Mesenchymal stem cell (in vitro differentiated cells and primary cell): ENCODE results near the gene RABGGTB.
"Not testable (repeated sequence)": the region's sequence is repeated elsewhere in the genome, so short reads cannot be mapped to it uniquely, and the experiment has no call there.

Experiments used
- DNase-seq: peaks from one replicate; pipeline ENCODE4 v3.0.0-alpha.2; 2013
- H2AFZ ChIP-seq: one replicate; pipeline ENCODE4 v1.6.1; 2013; ENCODE audit warnings: low read depth, mild to moderate bottlenecking, control low read depth, inconsistent platforms, low read length, moderate library complexity
- H2AK5ac ChIP-seq: 2 replicates; pipeline ENCODE4 v1.6.1; 2013; ENCODE audit warnings: low read length, moderate library complexity, mild to moderate bottlenecking, inconsistent platforms; ENCODE audit not compliant: severe bottlenecking
- H2BK120ac ChIP-seq: one replicate; pipeline ENCODE4 v1.6.1; 2013; ENCODE audit warnings: low read depth, mild to moderate bottlenecking, inconsistent platforms, low read length, moderate library complexity
- H2BK12ac ChIP-seq, 2 experiments: one replicate each; pipeline ENCODE4 v1.6.1; 2013; ENCODE audit warnings: inconsistent platforms in 2 of 2, low read length in 2 of 2, mild to moderate bottlenecking in 2 of 2, moderate library complexity in 2 of 2, control low read depth in 1 of 2
- H2BK15ac ChIP-seq: one replicate; pipeline ENCODE4 v1.6.1; 2013; ENCODE audit warnings: mild to moderate bottlenecking, low read depth, inconsistent platforms; ENCODE audit not compliant: poor library complexity, severe bottlenecking
- H2BK5ac ChIP-seq: 2 replicates; pipeline ENCODE4 v1.6.1; 2013; ENCODE audit warnings: low read depth, mild to moderate bottlenecking, low read length, control low read depth, inconsistent platforms; ENCODE audit not compliant: poor library complexity, severe bottlenecking
- H3K14ac ChIP-seq, 2 experiments: one replicate each; pipeline ENCODE4 v1.6.1; 2013; ENCODE audit warnings: inconsistent platforms in 2 of 2, low read length in 2 of 2, control low read depth in 1 of 2, mild to moderate bottlenecking in 1 of 2, moderate library complexity in 1 of 2
- H3K18ac ChIP-seq, 2 experiments: one replicate each; pipeline ENCODE4 v1.6.1; 2013; ENCODE audit warnings: inconsistent platforms in 2 of 2, low read length in 2 of 2, control low read depth in 1 of 2, low read depth in 1 of 2, mild to moderate bottlenecking in 1 of 2
- H3K23ac ChIP-seq, 2 experiments: one replicate each; pipeline ENCODE4 v1.6.1; 2013; ENCODE audit warnings: inconsistent platforms in 2 of 2, low read length in 2 of 2, mild to moderate bottlenecking in 2 of 2, moderate library complexity in 2 of 2, control low read depth in 1 of 2
- H3K27ac ChIP-seq: 2 replicates; pipeline ENCODE4 v1.5.1; 2013; ENCODE audit warnings: mild to moderate bottlenecking, moderate library complexity, low read length, control low read depth, inconsistent platforms; ENCODE audit not compliant: poor library complexity, severe bottlenecking
- H3K27me3 ChIP-seq, 2 experiments: 2 replicates each; pipeline versions ENCODE4 v1.6.1 to v1.7.0; 2013; ENCODE audit warnings: low read length in 2 of 2, mild to moderate bottlenecking in 2 of 2, moderate library complexity in 2 of 2, control low read depth in 1 of 2, inconsistent platforms in 1 of 2; ENCODE audit not compliant: control insufficient read depth in 1 of 2, insufficient read depth in 1 of 2
- H3K36me3 ChIP-seq, 2 experiments: 2 replicates each; pipeline versions ENCODE4 v1.6.1 to v1.7.0; 2013; ENCODE audit warnings: low read length in 2 of 2, control low read depth in 1 of 2, inconsistent platforms in 1 of 2, low read depth in 1 of 2, mild to moderate bottlenecking in 1 of 2; ENCODE audit not compliant: insufficient read depth in 2 of 2, control insufficient read depth in 1 of 2
- H3K4ac ChIP-seq, 2 experiments: one replicate each; pipeline ENCODE4 v1.6.1; 2013; ENCODE audit warnings: inconsistent platforms in 2 of 2, low read length in 2 of 2, mild to moderate bottlenecking in 2 of 2, moderate library complexity in 2 of 2, control low read depth in 1 of 2, low read depth in 1 of 2
- H3K4me1 ChIP-seq: 2 replicates; pipeline ENCODE4 v1.6.1; 2013; ENCODE audit warnings: low read depth, low read length, control low read depth; ENCODE audit not compliant: control insufficient read depth, insufficient read depth
- H3K4me2 ChIP-seq: 2 replicates; pipeline ENCODE4 v1.6.1; 2013; ENCODE audit warnings: low read length, mild to moderate bottlenecking, inconsistent platforms; ENCODE audit not compliant: poor library complexity, severe bottlenecking
- H3K4me3 ChIP-seq, 2 experiments: 2 replicates each; pipeline versions ENCODE4 v1.5.1 to v1.7.0; 2013; ENCODE audit warnings: low read length in 2 of 2, mild to moderate bottlenecking in 2 of 2, control low read depth in 1 of 2, low read depth in 1 of 2; ENCODE audit not compliant: insufficient read depth in 1 of 2
- H3K79me1 ChIP-seq: replicated peaks from 2 replicates; pipeline ENCODE4 v1.6.1; 2013; ENCODE audit warnings: mild to moderate bottlenecking, control low read depth, low read length, inconsistent platforms; ENCODE audit not compliant: poor library complexity, severe bottlenecking
- H3K9ac ChIP-seq: 2 replicates; pipeline ENCODE4 v1.7.0; 2013; ENCODE audit warnings: mild to moderate bottlenecking, low read length, moderate library complexity
- H3K9me3 ChIP-seq: 2 replicates; pipeline ENCODE4 v1.7.0; 2013; ENCODE audit warnings: mild to moderate bottlenecking, low read length; ENCODE audit not compliant: control insufficient read depth
- H4K8ac ChIP-seq: one replicate; pipeline ENCODE4 v1.6.1; 2013; ENCODE audit warnings: inconsistent platforms, mild to moderate bottlenecking, low read length, moderate library complexity
- H4K91ac ChIP-seq: one replicate; pipeline ENCODE4 v1.6.1; 2013; ENCODE audit warnings: mild to moderate bottlenecking, low read length, inconsistent platforms
- WGBS: methylation state at CpG from one replicate; pipeline ENCODE4 v1.1.7; 2013; ENCODE audit warnings: mixed read lengths; 5-methylcytosine and 5-hydroxymethylcytosine counted together

The RABGGTB gene

GRCh38 chr1:75797606-75798216 lies 11.7 kb downstream of the RABGGTB start:
- H2BK12ac ChIP-seq, result no peak overlapping the region
- H3K79me1 ChIP-seq, result peaks cover 2% of the 10 kb centered on the region
- H3K9ac ChIP-seq, result no peak overlapping the region
- no peak overlapping the region for H2AK5ac ChIP-seq
- no peaks in the 10 kb centered on the region for H3K27me3 ChIP-seq
- peaks cover 5% of the 10 kb centered on the region for H3K4me1 ChIP-seq
- DNase-seq, result no peak
- H3K23ac ChIP-seq, result no peak overlapping the region
- H3K18ac ChIP-seq, result no peak overlapping the region
- no peaks in the 10 kb centered on the region for H3K9me3 ChIP-seq
- H3K14ac ChIP-seq, result no peak overlapping the region
- no peak overlapping the region for H2AFZ ChIP-seq
- H4K8ac ChIP-seq, result no peak overlapping the region
- H4K91ac ChIP-seq, result no peak overlapping the region
- no peak overlapping the region for H2BK15ac ChIP-seq
- H3K36me3 ChIP-seq, result peaks cover 27 to 48% of the 10 kb centered on the region in 2 experiments
- no peak overlapping the region for H3K4me2 ChIP-seq
- WGBS, result 91% methylated on average over 11 of the region's 13 CpGs
- H3K4me3 ChIP-seq, result peak overlapping the region in 1 of 2 experiments; percentile 22
- H2BK5ac ChIP-seq, result no peak overlapping the region
- H3K27ac ChIP-seq, result no peak overlapping the region
- no peak overlapping the region for H2BK120ac ChIP-seq
- no peak overlapping the region for H3K4ac ChIP-seq

- H2BK12ac ChIP-seq, H3K27ac ChIP-seq, H2BK5ac ChIP-seq, H2BK120ac ChIP-seq, H3K9me3 ChIP-seq, H3K23ac ChIP-seq, H3K4me3 ChIP-seq, H2AK5ac ChIP-seq, H3K27me3 ChIP-seq, H4K91ac ChIP-seq, H3K9ac ChIP-seq, DNase-seq, H4K8ac ChIP-seq, H3K79me1 ChIP-seq, H3K14ac ChIP-seq, H3K4ac ChIP-seq, H2BK15ac ChIP-seq, H3K18ac ChIP-seq, H3K4me1 ChIP-seq, H2AFZ ChIP-seq, H3K4me2 ChIP-seq: not testable (repeated sequence)
- WGBS, result 100% methylated on average over 2 of the region's 2 CpGs
- H3K36me3 ChIP-seq, result peaks cover 11 to 12% of the 10 kb centered on the region in 2 experiments
Observed at GRCh38 chr1:75801480-75801879, 15.4 kb downstream of the RABGGTB start.

- H3K27me3 ChIP-seq, result no peaks in the 10 kb centered on the region
- 90% methylated on average over 2 of the region's 4 CpGs for WGBS
- DNase-seq, result no peak
- no peak overlapping the region for H3K4me3 ChIP-seq
- no peaks in the 10 kb centered on the region for H3K36me3 ChIP-seq
- no peak overlapping the region for H3K9ac ChIP-seq
- no peaks in the 10 kb centered on the region for H3K79me1 ChIP-seq
- H3K9me3 ChIP-seq, result no peaks in the 10 kb centered on the region
- H3K4me1 ChIP-seq, result peaks cover 3% of the 10 kb centered on the region
- no peak overlapping the region for H2BK12ac ChIP-seq
- no peak overlapping the region for H4K8ac ChIP-seq
- H3K4me2 ChIP-seq, result no peak overlapping the region
- no peak overlapping the region for H2AFZ ChIP-seq
- no peak overlapping the region for H2BK15ac ChIP-seq
- no peak overlapping the region for H2AK5ac ChIP-seq
- no peak overlapping the region for H3K14ac ChIP-seq
- no peak overlapping the region for H3K18ac ChIP-seq
- no peak overlapping the region for H2BK5ac ChIP-seq
- no peak overlapping the region for H3K23ac ChIP-seq
- no peak overlapping the region for H2BK120ac ChIP-seq
- no peak overlapping the region for H3K4ac ChIP-seq
- no peak overlapping the region for H3K27ac ChIP-seq
- H4K91ac ChIP-seq, result no peak overlapping the region
Observed at GRCh38 chr1:75808921-75809320, 22.9 kb downstream of the RABGGTB start.

GRCh38 chr1:75810113-75810512 lies 24.1 kb downstream of the RABGGTB start:
- H3K27me3 ChIP-seq, H2BK120ac ChIP-seq, H3K9ac ChIP-seq, H3K9me3 ChIP-seq, H3K27ac ChIP-seq, H3K4ac ChIP-seq, H2AK5ac ChIP-seq, H2BK12ac ChIP-seq, H4K8ac ChIP-seq, H3K23ac ChIP-seq, H3K14ac ChIP-seq, H3K79me1 ChIP-seq, H3K4me1 ChIP-seq, H2AFZ ChIP-seq, H2BK15ac ChIP-seq, H4K91ac ChIP-seq, H3K4me2 ChIP-seq, H3K18ac ChIP-seq, H2BK5ac ChIP-seq, DNase-seq, H3K36me3 ChIP-seq, H3K4me3 ChIP-seq: not testable (repeated sequence)
- WGBS, result 100% methylated on average over 2 of the region's 3 CpGs
